Stimulated activated naive CD4-positive, alpha-beta T cell (primary cell): Measurements from ENCODE around the gene MLC1.

Experiments used
- DNase-seq, 6 experiments: peaks; one replicate each; lab custom pipeline; 2025; lab: John Stamatoyannopoulos, UW

The MLC1 gene

DNA sequence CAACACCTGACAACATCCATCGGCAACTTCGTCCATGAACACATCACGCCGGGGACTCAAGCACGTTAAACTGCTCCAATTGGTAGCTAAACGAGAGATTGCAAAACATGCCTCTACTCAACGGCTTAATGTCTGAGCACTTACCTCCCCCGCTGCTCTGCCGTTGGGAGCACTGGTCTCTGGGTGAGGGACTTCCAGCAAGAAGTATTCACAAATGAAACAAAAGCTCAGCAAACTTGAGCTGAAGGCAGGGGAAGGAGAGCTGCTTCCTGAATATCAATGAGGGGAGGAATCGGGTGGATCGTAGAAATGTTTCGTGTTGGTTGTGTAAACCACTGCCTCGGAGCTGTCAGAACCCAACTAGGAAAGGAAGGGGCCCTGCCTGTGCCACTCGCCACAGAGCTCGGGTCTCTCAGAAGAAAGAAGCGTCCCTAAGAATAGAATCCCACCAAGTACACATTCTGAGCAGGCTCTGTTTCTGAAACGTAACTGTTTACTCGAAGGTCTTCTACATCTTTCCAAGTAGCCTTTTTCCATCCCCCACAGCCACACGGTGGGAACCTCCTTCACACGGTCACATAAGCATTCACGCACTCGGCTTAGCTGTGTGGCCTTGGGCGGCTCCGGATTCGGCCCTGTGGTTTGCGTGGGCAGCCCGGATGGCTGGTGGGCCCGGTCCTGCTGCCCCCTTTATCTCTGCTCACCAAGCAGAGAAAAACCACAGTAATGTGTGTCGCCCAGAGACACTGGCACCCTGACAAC is at the start of gene MLC1:
TSS of gene MLC1 (minus strand) at position 216 of the 762 bp plus-strand sequence. CDS start 524 bp downstream, outside the sequence.
- peak in 2 of 6 experiments; percentile 20 to 21 for DNase-seq

DNA sequence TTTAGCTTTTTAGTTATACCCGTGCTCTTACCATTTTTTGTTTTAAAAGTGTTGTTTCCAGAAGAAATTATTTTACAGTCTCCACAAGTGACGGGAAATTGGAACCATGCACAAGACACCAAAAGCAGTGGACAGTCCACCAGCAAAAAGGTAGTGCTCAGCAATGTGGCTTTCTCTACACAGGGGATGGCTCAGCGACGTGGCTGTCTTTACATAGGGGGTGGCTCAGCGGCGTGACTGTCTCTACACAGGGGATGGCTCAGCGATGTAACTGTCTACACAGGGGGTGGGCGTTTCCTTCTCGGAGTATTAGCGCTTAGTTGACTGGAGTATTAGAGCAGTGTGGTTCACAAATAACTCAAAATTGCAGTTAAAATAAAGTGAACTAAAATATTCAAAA is 49.3 kb upstream of the MLC1 start:
- DNase-seq: no peak

DNA sequence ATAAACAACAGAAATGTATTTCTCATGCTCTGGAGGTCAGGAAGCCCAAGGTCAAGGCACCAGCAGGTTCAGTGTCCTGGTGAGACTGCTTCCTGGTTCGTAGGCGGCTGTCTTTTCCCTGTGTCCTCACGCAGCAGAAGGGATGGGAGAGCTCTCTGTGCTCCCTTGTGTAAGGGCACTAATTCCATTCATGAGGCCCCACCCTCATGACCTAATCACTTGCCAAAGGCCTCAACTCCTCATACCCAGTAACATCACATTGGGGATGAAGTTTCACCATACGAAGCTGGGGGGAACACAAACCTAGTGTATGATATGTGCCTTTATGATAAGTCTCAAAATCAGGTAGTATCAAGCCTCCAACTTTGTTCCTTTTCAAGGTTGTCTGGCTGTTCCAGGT is 46.7 kb upstream of the MLC1 start:
- DNase-seq: no peak

DNA sequence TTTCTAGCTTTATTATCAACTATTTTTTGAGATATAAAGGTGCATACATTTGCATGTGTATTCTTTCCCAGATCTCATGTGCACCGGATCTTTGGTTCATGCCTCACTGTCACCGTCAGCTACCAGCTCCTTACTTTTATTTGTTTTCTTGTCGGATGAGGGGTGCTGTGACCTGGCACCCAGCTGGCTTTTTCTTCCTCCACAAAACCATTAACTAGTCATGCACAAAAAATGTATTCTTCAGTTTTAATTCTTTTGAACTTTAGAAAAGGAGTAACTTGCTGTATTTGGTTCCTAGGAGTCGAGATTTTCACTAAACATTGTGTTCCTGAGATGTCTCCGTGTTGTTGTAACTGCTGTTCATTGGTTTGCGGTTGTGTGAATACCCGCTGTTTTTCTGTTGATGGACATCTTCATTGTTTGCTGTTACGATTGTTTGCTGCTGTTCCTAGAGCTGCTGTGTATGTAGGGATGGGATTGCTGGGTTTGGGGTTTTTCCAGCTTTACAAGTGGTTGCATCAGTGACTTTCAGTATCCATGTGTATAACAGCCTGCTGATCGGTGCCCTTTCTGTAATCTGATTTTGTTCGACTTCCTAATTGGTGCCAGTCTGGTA is 44.0 kb upstream of the MLC1 start:
- no peak for DNase-seq

DNA sequence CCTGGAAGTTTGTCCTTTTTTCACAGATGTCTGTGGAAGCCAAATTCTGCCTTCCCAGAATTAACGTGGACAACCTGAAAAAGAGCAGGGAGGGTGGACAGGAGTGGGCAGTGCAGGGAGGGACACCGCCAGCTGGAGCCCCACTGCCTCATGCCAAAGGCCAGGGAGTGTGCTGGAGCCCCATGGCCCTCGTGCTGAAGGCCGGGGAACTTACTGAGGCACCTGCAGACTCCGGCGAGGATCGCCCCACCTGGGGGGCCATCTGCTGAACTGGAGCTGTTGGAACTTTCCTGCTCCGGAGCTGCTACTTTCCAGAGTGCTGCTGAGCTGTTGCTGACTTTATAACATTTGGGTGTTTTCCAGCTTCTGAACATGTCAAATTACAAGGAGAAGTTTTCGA is 39.8 kb upstream of the MLC1 start:
- DNase-seq: no peak

DNA sequence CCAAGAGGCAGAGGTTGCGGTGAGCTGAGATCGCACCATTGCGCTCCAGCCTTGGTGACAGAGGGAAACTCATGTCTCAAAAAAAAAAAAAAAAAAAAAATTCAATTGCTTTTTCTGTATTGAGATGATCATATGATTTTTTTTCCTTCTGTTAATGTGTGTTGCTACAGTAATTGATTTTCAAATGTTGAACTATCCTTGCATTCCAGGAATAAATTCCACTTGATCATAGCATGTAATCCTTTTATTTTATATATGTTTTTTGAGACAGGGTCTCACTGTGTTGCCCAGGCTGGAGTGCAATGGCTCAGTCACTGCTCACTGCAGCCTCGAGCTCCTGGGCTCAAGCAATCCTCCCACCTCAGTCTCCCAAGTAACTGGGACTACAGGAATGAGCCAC is 37.9 kb upstream of the MLC1 start:
- no peak for DNase-seq

DNA sequence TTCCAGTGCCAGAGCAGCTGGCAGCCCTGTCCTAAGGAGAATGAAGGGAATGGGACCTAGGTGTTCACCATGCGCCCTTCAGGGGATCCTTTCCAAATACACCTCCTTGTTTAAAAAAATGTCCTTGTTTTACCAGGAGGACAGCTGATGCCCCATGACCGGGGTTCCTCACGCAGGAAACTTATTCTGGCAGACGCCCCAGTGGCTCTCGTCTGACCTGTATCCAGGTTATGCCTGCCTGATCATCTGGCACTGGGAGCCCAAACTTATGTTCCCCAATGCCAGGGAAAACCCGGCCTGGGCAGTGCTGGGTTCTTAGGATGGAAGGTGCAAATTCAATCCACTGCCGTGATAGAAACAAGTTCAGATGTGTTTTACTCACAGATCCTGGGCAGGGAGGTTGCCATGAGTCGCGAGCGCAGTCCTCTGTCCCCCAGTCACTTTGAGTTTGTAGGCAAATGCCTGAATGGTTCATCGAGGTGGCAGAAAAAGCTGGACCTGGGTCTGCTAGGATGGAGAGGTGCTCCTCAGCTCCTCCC is 36.0 kb upstream of the MLC1 start:
- no peak for DNase-seq

DNA sequence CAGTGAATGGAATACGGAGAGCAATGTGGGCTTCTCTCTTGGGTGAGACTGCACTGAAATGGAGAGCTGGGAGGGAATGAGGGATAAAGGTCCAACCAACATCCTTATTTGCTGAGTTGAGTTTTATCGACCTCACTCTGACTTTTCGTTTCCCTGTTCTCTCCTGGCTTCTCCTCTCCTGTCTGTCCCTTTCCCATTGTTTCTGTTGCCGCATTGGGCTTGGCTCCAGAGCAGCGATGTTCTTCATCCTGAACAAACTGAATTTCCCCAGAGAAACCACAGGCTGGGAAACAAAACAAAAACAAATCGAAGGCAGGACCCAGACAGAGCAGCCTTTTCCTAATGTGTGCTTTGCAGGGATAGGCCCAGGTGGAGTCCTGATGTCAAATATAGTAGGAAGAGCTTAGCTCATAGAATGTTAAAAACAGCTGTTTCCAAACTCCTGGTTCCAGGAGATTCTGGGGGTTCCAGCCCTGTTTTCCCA is 34.6 kb upstream of the MLC1 start:
- no peak for DNase-seq

DNA sequence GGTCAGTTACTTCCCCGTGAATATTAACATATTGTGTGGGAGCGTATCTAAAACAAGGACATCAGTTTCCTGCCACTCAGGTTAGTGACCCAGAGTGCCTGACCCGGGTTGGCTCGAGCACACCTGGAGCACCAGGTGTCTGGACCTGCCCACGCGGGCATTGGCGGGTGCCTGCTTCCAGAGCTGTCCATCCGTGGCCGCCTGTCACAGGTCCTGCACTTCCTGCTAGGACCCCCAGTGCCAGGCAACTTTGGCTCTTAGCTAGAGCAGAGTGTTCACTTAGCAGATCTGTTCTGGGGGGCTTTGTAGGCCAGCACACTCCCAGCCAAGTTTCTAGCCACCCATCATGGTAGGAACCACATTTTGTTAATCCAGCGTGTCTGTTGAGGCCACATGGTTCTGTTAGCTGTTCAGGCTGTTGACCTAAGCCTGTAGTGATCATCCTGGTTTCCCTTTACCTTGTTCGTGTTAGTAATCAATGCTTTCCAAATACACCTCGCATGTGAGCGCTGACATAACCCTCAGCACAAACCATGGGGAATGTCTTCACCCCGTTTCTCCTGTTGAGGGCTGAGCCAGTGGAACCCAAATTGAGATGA is 34.0 kb upstream of the MLC1 start:
- DNase-seq: no peak

DNA sequence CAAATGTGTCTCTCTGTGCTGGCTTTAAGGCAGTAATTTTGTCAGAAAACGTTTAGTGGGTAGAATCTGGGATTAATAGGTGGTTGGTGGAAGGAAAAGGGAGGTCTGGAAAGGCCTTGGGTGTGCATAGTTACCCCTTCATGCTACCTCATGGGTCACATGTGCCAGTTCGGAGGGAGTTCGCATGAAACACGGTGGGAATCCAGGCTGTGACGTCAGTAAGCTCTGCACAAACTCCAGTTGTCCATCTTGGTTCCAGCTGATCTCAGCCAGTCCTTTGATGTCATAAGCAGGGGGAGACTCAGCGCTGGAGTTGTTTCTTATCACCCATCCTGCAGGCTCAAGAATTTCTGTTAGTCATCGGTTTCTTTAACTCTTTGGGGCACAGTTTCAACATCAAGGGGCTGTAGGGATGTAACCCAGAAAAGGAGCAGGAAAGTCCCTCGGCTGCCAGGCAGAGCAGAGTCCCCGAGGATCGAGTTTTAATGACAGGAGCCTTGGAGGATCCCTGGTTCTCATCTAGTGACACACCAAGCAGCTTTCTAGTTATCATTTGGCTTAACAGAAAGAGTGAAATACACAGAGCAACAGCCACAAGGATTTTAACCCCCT is 33.4 kb upstream of the MLC1 start:
- DNase-seq: no peak

DNA sequence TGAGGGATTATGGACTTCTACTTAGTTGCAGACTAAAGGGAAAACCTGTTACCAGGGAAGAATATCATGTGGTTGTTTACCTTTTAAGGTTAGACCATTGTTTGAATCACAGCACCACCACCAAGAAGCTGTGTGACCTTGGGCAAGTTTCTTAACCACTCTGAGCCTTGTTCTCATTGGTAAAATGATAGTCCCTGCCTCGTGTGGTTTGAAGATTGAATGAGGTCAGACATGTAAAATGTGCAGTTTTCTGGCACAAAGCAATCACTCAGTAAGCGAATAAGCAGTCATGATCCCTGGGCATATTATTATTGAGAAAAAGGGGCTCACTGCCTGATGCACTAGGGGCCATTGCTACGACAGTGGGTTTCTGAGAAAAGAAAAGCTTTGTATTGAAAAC is 32.9 kb upstream of the MLC1 start:
- no peak for DNase-seq

DNA sequence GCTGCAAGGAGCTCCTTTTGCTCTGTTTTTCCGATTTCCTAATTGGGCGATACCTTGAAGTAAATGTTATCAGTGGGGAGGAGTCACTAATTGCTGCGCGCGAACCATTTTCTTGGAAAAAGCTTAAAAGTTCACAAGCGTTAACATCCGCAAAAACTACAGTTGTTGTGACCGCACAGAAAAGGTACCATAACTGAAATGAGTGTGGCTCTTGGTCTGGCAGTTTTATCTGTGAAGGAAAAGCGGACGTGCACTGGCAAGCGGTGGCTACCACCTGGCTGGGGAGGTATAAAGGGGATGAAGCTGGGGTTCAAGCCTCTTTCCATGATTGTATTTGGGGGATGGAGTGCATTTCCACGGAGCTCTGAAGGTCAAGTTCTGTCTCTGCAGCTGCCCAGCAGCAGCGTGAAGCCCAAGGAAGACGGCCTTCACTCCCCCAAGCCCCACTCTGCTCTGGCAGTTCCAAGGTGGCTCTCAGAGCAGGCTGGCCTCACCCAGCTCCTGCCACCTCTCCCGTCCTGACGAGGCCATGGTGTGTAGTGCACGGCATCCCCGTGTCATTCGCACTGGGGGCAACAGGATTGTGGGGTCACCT is 32.0 kb upstream of the MLC1 start:
- no peak for DNase-seq

DNA sequence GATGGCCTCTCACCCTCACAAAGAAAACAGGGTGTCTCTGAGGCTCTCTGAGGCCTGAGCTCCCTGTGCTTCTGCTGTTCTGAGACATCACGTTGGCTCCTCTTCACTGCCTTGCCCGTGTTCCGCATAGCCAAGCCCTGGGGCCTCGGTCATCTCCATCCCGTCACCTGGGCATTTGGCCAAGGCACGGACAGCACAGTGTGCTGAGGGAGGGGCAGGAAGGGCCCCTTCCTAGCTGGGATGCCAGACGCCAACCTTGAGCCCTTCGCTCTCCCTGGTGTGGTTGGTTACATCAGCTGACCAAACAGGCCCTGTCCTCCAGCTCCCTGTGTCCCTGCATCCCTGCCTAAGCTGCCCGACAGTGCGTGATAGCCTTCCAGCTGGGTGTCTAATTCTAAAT is 30.5 kb upstream of the MLC1 start:
- no peak for DNase-seq

DNA sequence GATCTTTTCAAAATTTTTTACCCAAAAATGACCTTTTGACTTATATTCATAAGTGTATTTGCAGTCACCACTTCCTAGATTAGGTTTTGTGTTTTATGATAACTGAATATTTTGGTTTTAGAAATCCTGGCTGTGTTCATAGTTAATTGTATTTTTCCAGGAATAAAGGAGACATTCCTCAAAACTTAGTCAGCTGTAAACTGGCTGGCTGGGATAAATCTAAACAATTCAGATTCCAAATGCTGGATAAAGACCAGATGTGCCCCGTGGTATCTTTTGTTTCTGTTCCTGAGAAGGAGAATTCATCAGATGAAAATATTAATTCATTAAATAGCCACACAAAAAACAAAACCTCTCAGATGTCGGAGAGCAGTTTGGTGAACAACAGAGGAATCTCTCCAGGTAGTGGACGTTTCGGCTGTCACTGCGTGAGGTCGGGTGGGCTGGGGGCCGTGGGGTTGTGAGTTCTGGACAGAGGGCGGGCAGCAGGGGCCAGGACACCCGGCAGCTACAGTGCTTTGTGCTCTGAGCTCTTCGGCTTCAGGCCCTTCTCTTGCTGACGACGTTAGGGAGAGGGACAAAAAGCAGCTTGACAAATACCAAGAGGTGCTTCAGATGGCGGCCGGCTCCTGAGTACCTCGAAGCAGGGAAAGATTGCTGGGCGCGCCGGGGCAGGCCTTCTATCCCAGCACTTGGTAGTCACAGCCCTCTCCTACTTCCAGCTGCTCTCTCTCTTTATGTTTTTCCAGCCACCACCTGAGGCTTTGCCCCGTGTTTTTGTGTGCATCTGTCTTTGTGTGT is 29.2 kb upstream of the MLC1 start:
- no peak for DNase-seq

DNA sequence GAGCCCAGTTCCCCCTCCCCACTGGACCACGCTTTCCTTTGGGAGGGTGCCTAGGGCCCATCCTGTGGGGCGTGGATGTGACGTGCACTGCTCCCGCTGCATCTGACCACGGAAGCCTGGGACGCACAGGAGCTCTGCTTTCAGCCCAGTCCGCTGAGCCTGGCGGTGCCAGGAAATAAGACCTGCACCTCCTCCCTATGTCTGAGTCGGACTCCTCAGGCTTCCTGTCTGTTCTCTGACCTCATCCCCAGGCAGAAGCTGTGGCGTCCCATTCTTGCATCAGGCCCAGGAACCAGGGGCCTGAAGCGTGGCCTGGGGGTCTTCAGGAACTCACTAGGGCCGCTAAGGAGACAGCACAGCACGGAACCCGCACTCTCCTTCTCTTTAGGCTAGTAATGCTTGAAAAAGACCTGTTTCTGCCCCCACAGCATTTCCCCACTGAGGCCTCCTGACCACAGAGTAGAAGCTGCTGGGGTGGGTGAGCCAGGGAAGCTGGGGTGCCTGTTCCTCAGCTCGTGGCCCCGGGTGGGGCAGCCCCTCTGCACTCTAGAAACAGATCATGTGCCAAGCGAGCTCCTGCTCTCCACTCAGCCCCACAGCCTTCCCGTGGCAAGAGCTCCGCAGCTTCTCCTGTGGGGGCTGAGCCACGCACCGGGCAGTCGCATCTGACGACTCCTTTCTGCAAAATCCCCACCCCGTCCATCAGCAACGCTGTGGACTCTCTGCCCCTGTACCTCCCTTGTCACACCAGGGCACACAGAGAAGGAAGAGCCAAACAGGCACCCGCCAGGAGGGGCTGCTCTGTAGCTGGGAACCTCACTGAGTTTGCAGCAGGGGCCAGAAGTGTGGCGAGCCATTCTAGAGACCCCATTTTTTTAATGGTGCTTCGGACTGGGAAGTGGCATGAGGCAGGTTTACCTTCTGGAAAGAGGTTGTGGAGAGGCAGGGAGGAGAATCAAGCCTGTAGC is 27.2 kb upstream of the MLC1 start:
- no peak for DNase-seq

DNA sequence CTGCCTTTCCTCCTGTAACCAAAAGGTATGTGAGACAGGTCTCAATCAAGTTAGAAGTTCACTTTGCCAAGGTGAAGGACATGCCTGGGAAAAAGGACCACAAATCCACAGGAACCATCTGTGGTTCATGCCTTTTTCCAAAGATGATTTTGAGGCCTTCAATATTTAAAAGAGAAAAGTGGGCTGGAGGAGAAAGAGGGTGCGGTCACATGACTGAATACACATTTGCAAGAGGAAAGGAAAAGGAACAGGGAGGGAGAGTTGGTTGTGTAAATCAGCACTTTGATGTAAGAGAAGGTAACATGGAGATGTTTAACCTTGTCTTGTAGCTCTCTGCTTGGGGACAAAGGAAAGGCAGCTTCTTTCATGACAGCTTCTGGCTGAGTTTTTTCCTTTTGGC is 25.8 kb upstream of the MLC1 start:
- no peak for DNase-seq

DNA sequence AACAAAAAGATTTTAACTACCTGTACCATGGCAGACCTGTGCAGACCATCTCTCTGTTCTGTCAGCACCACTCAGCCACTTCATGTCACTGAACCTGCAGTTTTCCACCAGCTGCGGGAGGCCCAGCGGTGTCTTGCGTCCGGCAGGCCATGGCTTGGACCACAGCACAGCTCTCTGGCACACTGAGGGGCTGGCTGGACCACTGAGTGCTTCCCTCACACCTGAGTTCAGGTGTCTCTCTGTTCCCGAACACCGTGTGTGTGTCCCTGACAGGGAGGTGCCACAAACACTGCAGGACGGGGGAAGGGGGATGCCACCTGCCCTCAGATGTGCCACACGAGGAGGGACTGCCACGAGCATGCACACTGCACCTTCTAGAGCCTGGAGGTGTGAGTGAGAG is 22.3 kb upstream of the MLC1 start:
- DNase-seq: no peak

DNA sequence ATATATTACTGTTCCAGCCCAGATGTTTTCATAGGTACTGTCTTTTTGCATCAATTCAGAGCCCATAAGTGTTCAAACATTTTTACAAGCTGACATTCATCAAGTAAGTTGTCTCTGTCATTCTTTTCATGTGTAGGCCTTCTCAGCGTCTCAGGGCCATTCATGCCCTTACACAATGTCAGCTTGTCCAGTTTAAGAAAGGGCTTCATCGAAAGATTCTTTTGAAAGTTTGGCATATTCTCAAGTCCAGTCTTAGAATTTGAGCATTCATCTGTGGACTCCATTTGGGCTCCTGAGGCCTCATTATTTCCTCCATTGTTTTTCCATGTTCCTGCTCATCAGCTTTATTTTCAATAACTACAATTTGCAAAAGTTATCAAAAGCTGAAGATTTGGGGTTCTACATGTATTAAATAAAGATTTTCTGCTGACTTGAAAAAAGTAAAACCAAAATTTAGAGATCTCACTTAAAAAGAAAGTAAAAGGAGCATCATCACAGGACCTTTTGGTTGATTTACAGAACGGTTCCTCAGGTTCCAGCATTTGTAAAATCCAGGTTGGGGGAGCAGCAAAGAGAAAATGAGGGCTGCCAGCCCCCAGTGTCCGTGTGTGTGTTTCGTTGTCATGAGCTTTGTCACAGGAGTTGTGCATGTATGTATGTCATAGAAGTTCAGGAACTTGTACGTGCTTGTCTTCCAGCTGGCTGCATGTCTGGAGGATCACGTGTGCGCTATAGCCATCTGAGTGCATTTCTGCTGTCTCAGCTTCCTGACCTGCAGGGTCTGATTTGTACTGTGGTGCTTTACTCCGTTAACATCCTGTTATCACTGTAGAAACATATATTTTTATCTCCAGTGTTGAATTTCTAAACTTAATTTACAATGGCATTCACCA is 20.2 kb upstream of the MLC1 start:
- no peak for DNase-seq

DNA sequence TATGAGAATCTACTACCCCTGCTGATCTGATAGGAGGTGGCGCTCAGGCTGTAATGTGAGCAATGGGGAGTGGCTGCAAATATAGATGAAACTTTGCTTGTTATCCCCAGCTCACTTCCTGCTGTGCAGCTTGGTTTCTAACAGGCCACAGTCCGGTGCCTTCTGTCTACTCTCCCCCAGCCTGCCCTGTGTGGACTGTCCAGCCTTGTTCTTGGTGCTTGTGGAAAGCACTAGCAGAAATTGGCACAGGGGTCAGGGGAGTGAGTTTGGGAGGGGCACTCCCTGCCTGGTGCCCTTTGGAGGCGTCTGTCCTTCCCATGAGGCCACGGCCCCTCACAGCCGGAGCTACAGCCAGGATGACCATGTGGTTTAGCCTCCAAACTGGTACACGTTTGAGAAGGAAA is 18.9 kb upstream of the MLC1 start:
- DNase-seq: no peak
